GM21786 (cell line): ENCODE results near the gene USP31.
"Not testable (repeated sequence)": the region's sequence is repeated elsewhere in the genome, so short reads cannot be mapped to it uniquely, and the experiment has no call there.

Experiments used
- ATAC-seq: cut with Tn5 transposase; IDR thresholded peaks from one replicate; pipeline ENCODE4 v1.9.1; 2021; ENCODE audit not compliant: unreplicated experiment

The USP31 gene

DNA sequence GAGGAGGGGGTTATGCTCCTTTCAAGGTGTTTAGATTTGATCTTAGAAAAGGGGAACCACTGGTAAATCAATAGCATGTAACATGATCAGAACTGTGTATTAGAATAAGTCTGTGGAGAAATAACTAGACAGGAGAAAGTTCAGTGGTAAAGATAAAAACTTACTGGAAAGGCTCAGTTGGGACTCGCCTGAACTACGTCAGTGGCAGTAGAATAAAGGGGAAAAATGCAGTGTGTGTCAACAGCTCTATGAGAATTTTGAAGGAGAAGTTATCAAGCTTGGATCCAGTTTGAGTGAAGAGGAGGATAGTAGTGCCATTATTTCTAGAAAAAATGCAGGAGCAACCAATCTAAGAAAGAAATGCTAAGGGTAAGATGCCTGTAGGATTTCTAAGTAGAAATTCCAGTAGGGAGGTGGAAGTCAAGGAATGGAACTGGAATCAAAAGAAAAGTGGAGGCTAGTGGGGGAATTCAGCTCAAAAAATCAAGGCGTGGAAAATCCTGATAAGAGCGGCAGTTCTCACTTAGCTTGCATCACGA lies 48.2 kb downstream of the USP31 start:
- ATAC-seq = no peak

DNA sequence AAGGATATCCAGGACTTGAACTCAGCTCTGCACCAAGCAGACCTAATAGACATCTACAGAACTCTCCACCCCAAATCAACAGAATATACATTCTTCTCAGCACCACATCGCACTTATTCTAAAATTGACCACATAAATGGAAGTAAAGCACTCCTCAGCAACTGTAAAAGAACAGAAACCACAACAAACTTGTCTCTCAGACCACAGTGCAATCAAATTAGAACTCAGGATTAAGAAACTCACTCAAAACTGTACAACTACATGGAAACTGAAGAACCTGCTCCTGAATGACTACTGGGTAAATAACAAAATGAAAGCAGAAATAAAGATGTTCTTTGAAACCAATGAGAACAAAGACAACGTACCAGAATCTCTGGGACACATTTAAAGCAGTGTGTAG lies 52.8 kb downstream of the USP31 start:
- ATAC-seq = not testable (repeated sequence)

- not testable (repeated sequence) for ATAC-seq
These were observed 55.1 kb downstream of the USP31 start for GRCh38 chr16:23094136-23094535.

- no peak for ATAC-seq
These were observed 56.5 kb downstream of the USP31 start for GRCh38 chr16:23092801-23093117.

DNA sequence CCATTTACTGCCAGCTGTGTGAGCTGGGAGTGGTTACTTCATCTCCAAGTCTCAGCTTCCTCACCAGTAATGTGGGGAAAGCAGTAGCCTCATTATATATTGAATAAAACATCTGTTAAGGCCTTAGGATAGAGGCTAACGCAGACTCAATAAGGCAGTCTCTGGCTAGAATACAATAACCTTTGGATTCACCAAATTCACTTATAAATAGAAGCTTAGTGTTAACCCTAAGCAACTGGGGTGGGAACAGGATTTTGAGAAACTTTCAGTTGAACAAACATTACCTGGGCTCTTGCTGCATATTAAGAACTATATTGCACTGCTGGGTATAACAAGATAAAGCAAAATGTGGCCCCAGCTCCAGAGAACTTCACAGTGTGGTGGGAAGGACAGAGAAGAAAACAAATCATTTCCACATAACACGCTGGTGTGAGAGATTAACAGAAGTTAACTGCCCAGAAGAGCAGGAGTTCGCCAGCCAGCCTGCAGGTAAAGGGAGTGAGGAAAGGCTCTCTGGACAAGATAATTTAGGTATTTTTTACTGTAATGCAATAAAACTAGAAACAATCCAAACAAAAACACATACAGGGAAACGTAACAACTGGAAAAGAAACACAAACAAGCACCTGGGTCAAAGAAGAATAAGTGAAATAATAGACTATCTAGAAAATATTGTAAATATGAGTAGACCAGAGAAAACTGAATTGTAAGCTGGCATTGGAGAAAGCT lies 57.0 kb downstream of the USP31 start:
- ATAC-seq = no peak

- no peak for ATAC-seq
These were observed 60.1 kb downstream of the USP31 start for GRCh38 chr16:23089111-23089510.

GRCh38 chr16:23088018-23088417 lies 61.2 kb downstream of the USP31 start:
- no peak for ATAC-seq

DNA sequence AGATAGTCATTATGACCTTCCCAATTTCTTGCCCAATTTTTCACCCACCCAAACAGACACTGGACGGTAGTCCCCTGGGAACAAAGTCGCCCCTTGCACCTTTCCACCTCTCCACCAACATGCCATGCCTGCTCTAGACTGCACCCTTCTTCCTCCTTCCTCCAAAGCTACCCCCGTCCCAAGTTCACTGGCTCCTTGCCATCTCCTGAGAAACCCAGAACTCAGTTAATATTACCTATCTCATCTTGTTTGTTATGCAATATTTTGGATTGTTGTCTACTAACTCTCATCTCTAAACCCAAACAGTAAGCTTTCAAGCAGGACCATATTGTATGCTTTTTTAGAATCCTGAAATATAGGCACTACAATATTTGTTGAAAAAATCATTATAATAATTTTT lies 63.3 kb downstream of the USP31 start:
- no peak for ATAC-seq

- ATAC-seq = no peak
These were observed 67.0 kb downstream of the USP31 start for GRCh38 chr16:23082161-23082788.

- no peak for ATAC-seq
These were observed 67.6 kb downstream of the USP31 start for GRCh38 chr16:23081675-23082119.

- no peak for ATAC-seq
These were observed 68.5 kb downstream of the USP31 start for GRCh38 chr16:23080747-23081146.

DNA sequence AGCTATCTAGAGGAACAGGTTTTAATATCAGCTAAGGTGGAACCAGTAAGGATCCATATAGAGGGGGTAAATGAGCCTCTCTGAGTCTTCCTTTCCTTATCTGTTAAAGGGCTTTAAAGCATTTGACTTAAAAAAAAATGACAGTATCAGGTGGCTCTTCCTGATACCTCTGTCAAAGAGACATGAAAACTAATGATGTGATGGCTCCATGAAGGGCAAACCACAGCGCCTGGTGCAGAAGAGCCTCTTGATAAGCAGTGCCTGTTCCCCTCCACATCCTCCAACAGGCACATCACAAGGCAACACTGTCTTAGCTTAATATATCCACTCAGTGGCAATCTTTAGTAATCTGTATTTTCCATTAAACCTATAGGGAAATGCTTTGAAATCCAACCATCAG lies 68.9 kb downstream of the USP31 start:
- ATAC-seq = no peak

- no peak for ATAC-seq
These were observed 69.5 kb downstream of the USP31 start for GRCh38 chr16:23079675-23080301.

- no peak for ATAC-seq
These were observed 74.8 kb downstream of the USP31 start for GRCh38 chr16:23074423-23074822.

GRCh38 chr16:23072769-23073549 lies 76.3 kb downstream of the USP31 start:
- no peak for ATAC-seq

DNA sequence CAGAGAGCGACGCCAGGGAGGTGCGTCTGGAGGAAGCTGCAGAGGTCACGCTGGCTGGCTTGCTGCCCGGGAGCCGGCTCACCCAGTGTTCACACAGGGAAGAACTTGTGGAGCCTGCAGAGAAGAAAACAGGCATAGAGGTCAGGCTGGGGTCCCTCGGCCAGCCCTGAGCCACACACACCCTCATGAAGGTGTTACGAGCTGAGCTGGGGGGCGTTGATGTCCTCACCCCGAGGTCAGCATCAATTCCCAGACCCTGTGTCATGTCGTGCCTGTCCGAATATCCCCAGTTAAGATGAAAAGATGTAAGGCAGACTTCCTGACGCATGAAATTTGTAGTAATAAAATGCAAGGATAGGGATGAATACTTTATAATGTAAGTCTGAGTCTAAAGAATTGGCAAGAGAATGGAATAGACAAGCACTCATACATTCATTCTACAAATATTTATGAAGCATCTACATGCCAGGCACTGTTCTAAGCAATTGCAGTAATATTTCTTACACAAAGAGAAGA lies 77.1 kb downstream of the USP31 start:
- ATAC-seq = no peak

GRCh38 chr16:23071196-23072083 lies 77.8 kb downstream of the USP31 start:
- no peak for ATAC-seq

- no peak for ATAC-seq
These were observed 79.4 kb downstream of the USP31 start for GRCh38 chr16:23069844-23070243.

- no peak for ATAC-seq
These were observed 81.0 kb downstream of the USP31 start for GRCh38 chr16:23068079-23068736.

DNA sequence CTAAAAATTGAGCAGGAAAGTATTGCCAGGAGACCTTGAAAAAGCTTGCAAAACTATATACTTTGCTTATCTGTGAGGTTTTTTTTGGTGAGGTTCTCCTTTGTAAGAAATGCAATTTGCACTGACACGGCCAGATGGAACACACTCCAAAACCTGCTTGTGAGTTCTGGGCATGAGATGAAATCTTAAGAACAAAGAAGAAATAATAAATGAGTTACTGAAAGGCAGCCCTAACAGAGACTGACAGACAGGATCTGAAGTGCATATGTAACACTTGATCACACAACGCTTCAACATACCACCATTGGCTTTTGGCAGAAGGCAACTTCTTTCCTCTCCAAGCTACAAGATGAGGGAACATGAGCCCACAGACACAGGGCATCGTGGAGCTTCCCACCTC lies 82.6 kb downstream of the USP31 start:
- no peak for ATAC-seq
